Measurements from ENCODE around the gene CCDC107. TPM values are rescaled to one million over a fixed set of nuclear protein-coding genes. Genes with fewer than 3 reads are reported as not detected.

The CCDC107 gene
- polyA plus RNA-seq, 1 donor from 2014 or later, result 77.4 TPM

GRCh38 chr9:35646533-35647265 is 11.4 kb upstream of the CCDC107 start:
- Mint-ChIP-seq H3K4me1 (peaks cover 31 to 51% (median 33%) of the 10 kb centered on the region in 3 donors), H3K27me3 (no peaks in the 10 kb centered on the region), H3K9me3 (no peaks in the 10 kb centered on the region), H3K4me3 (peak overlapping the region; percentile 96 to 99 (median 98)), H3K27ac (peak overlapping the region; percentile 89 to 99 (median 99)), H3K36me3 (peaks cover 13% of the 10 kb centered on the region)

GRCh38 chr9:35649431-35650340 is 8.4 kb upstream of the CCDC107 start:
- Mint-ChIP-seq H3K36me3 (peaks cover 2% of the 10 kb centered on the region), H3K4me1 (peaks cover 33 to 35% (median 33%) of the 10 kb centered on the region in 3 donors)

GRCh38 chr9:35650341-35651158 is 7.5 kb upstream of the CCDC107 start, which contains the start of gene SIT1:
Gene SIT1 (minus strand): TSS chr9:35650931. CDS start chr9:35650853, 78 bp downstream.
- H3K4me1 Mint-ChIP-seq, result peaks cover 32 to 37% (median 36%) of the 10 kb centered on the region in 3 donors
- H3K27me3 Mint-ChIP-seq, result no peaks in the 10 kb centered on the region
- no peaks in the 10 kb centered on the region for H3K9me3 Mint-ChIP-seq
- H3K4me3 Mint-ChIP-seq, result peak within 1 kb of the TSS; percentile 93 to 98 (median 96)
- H3K27ac Mint-ChIP-seq, result peak within 1 kb of the TSS; percentile 89 to 99 (median 93)
- peaks cover 2% of the 10 kb centered on the region for H3K36me3 Mint-ChIP-seq

More at GRCh38 chr9:35649431-35650340, 8.4 kb upstream of the CCDC107 start:
- peak overlapping the region; percentile 89 to 99 (median 93) for H3K27ac Mint-ChIP-seq
- no peaks in the 10 kb centered on the region for H3K9me3 Mint-ChIP-seq
- peak overlapping the region; percentile 93 to 98 (median 96) for H3K4me3 Mint-ChIP-seq
- H3K27me3 Mint-ChIP-seq, result no peaks in the 10 kb centered on the region

DNA sequence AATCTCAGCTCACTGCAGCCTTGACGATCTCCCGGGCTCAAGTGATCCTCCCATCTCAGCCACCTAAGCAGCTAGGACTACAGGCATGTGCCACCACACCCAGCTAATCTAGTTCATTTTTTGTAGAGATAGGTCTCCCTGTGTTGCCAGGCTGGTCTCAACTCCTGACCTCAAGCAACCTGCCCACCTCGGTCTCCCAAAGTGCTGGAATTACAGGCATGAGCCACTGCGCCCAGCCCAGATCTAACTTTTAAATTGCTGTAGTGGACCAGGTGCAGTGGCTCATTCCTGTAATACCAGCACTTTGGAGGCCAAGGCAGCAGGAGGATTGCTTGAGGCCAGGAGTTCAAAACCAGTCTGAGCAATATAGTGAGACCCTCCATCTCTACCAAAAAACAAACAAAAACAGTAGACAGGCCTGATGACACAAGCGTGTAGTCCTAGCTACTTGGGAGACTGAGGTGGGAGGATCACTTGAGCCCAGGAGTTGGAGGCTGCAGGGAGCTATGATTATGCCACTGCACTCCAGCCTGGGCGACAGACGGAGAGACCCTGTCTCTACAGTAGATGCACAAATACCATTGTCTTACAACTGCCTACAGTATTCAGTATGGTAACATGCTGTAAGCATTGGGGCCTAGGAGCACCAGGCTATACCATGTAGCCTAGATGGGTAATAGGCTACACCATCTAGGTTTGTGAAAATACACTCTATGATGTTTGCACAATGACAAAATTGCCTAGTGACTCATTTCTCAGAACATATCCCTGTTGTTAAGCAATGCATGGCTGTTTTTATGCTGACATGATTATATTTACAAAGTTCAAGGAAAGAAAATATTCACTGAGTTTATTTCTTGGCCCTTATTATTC is 5.9 kb upstream of the CCDC107 start:
- H3K36me3 Mint-ChIP-seq, result peaks cover 2% of the 10 kb centered on the region
- no peaks in the 10 kb centered on the region for H3K27me3 Mint-ChIP-seq
- H3K9me3 Mint-ChIP-seq, result peaks cover 0 to 2% (median 0%) of the 10 kb centered on the region in 3 donors
- peak overlapping the region in 1 of 3 donors; percentile 47 for H3K27ac Mint-ChIP-seq
- H3K4me3 Mint-ChIP-seq, result peak overlapping the region in 3 of 4 donors; percentile 63 to 96 (median 93)
- H3K4me1 Mint-ChIP-seq, result peaks cover 38 to 50% (median 42%) of the 10 kb centered on the region in 3 donors

- Mint-ChIP-seq H3K9me3 (peaks cover 0 to 3% (median 0%) of the 10 kb centered on the region in 3 donors), H3K27ac (no peak overlapping the region), H3K4me1 (peaks cover 40 to 50% (median 42%) of the 10 kb centered on the region in 3 donors), H3K27me3 (peaks cover under 1% of the 10 kb centered on the region), H3K4me3 (no peak overlapping the region), H3K36me3 (peaks cover 2% of the 10 kb centered on the region)
Observed at GRCh38 chr9:35652829-35653209, 5.3 kb upstream of the CCDC107 start.

DNA sequence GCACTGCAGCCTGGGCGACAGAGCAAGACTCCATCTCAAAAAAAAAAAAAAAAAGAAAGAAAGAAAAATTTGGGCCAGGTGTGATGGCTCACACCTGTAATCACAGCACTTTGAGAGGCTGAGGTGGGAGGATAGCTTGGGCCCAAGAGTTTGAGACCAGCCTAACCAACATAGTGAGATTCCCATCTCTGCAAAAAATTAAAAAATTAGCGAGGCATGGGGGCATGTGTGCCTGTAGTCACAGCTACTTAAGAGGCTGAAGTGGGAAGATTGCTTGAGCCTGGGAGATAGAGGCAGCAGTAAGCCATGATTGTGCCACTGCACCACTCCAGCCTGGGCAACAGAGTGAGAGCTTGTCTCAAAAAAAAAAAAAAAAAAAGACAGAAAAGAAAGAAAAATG is 4.5 kb upstream of the CCDC107 start:
- Mint-ChIP-seq H3K4me1 (peaks cover 35 to 44% (median 39%) of the 10 kb centered on the region in 3 donors), H3K27ac (peak overlapping the region in 2 of 3 donors; percentile 63 to 99), H3K4me3 (no peak overlapping the region), H3K36me3 (no peaks in the 10 kb centered on the region), H3K27me3 (peaks cover 2% of the 10 kb centered on the region), H3K9me3 (peaks cover 0 to 5% (median 0%) of the 10 kb centered on the region in 3 donors)

GRCh38 chr9:35656348-35656747 is 1.7 kb upstream of the CCDC107 start:
- peaks cover 2% of the 10 kb centered on the region for H3K27me3 Mint-ChIP-seq
- H3K4me3 Mint-ChIP-seq, result peak overlapping the region in 3 of 4 donors; percentile 46 to 90 (median 71)
- H3K36me3 Mint-ChIP-seq, result peaks cover 2% of the 10 kb centered on the region
- H3K9me3 Mint-ChIP-seq, result peaks cover 0 to 5% (median 0%) of the 10 kb centered on the region in 3 donors
- peaks cover 35 to 57% (median 43%) of the 10 kb centered on the region in 3 donors for H3K4me1 Mint-ChIP-seq
- peak overlapping the region; percentile 99 to 100 (median 100) for H3K27ac Mint-ChIP-seq

GRCh38 chr9:35656831-35657545 is 1.1 kb upstream of the CCDC107 start:
- H3K27me3 Mint-ChIP-seq, result peaks cover 2% of the 10 kb centered on the region
- H3K9me3 Mint-ChIP-seq, result peaks cover 0 to 5% (median 0%) of the 10 kb centered on the region in 3 donors
- peaks cover 37 to 56% (median 43%) of the 10 kb centered on the region in 3 donors for H3K4me1 Mint-ChIP-seq
- peak overlapping the region; percentile 99 to 100 (median 100) for H3K27ac Mint-ChIP-seq
- H3K4me3 Mint-ChIP-seq, result peak overlapping the region; percentile 87 to 96 (median 92)
- H3K36me3 Mint-ChIP-seq, result peaks cover 2% of the 10 kb centered on the region

DNA sequence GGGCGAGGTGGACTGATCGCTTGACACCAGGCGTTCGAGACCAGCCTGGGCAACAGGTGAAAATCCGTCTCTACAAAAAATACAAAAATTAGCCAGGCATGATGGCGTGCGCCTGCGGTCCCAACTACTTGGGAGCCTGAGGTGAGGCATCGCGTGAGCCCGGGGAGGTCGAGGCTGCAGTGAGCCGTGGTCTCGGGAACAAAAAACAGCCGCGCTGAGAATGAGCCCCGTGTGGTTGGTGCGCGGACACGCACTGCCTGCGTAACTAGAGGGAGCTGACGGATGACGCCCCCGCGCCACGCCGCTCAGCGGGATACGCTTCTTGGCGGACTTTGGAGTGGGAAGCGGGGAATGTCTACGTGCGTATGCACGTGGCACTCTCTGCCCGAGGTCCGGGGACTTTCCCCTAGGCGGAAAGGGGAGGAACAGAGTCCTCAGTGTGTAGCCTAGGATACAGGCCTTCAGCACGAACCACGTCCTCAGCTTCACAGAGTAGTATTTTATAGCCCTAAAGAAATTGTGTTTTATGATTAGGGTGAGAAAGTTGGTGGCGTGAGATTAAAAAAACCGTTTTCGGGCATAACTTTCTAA is 451 bp upstream of the CCDC107 start, which contains the start of gene RMRP:
Gene RMRP (minus strand): TSS at position 474 of the 591 bp plus-strand sequence.
- H3K9me3 Mint-ChIP-seq, result peaks cover 0 to 5% (median 0%) of the 10 kb centered on the region in 3 donors
- H3K4me1 Mint-ChIP-seq, result peaks cover 39 to 63% (median 48%) of the 10 kb centered on the region in 3 donors
- H3K36me3 Mint-ChIP-seq, result peaks cover 2% of the 10 kb centered on the region
- H3K4me3 Mint-ChIP-seq, result peak within 1 kb of the TSS; percentile 87 to 96 (median 92)
- peak within 1 kb of the TSS; percentile 99 to 100 (median 100) for H3K27ac Mint-ChIP-seq
- peaks cover 2% of the 10 kb centered on the region for H3K27me3 Mint-ChIP-seq

DNA sequence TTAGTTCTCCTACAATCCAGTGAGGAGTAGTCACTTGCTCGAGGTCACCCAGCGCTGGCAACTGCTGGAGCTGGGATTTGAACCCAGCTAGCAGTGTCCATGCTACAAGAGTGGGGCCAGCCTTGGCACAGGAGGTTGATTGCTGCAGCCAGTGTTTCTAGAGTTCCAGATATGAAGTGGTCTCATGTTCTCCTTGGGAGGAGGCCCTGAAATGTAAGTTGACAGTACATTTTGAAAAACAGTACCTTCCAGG is 802 bp downstream of the CCDC107 start:
- H3K4me1 Mint-ChIP-seq, result peaks cover 39 to 67% (median 53%) of the 10 kb centered on the region in 3 donors
- H3K36me3 Mint-ChIP-seq, result peaks cover 2% of the 10 kb centered on the region
- peaks cover 2% of the 10 kb centered on the region for H3K27me3 Mint-ChIP-seq
- H3K4me3 Mint-ChIP-seq, result peak overlapping the region; percentile 87 to 95 (median 92)
- H3K9me3 Mint-ChIP-seq, result peaks cover 0 to 5% (median 0%) of the 10 kb centered on the region in 3 donors
- H3K27ac Mint-ChIP-seq, result peak overlapping the region; percentile 99 to 100 (median 100)

GRCh38 chr9:35659340-35659739 is 1.2 kb downstream of the CCDC107 start:
- Mint-ChIP-seq H3K27ac (peak overlapping the region; percentile 99 to 100 (median 100)), H3K9me3 (peaks cover 0 to 5% (median 0%) of the 10 kb centered on the region in 3 donors), H3K27me3 (peaks cover 2% of the 10 kb centered on the region), H3K4me3 (peak overlapping the region; percentile 87 to 95 (median 92)), H3K4me1 (peaks cover 41 to 66% (median 53%) of the 10 kb centered on the region in 3 donors), H3K36me3 (peaks cover 2% of the 10 kb centered on the region)

GRCh38 chr9:35660966-35661415 is 2.9 kb downstream of the CCDC107 start:
- Mint-ChIP-seq H3K27me3 (peaks cover 2% of the 10 kb centered on the region), H3K4me3 (peak overlapping the region in 3 of 4 donors; percentile 36 to 68 (median 59)), H3K9me3 (peaks cover 0 to 5% (median 0%) of the 10 kb centered on the region in 3 donors), H3K4me1 (peaks cover 46 to 65% (median 58%) of the 10 kb centered on the region in 3 donors), H3K27ac (peak overlapping the region; percentile 73 to 100 (median 99)), H3K36me3 (peaks cover 2% of the 10 kb centered on the region)

Measured in IgD-negative memory B cell (primary cell).